RWPE2 (cell line): ENCODE results near the gene KHDRBS2.

Experiments
- ATAC-seq: fragments of 200-7000 bp; cut with Tn5 transposase; 3 replicates; pipeline ENCODE4 v1.9.1; 2021; ENCODE audit warnings: low read depth
- DNase-seq: peaks from one replicate; pipeline ENCODE4 v3.0.0-alpha.2; 2020; ENCODE audit warnings: low spot score
- H3K27ac ChIP-seq: fragments of 450-650 bp; 2 replicates; pipeline ENCODE4 v1.5.1; 2017; ENCODE audit warnings: mild to moderate bottlenecking; ENCODE audit not compliant: poor library complexity, severe bottlenecking
- H3K27me3 ChIP-seq: fragments of 250-450 bp; sonication (Bioruptor Pico); 2 replicates; pipeline ENCODE4 v1.5.1; 2021; ENCODE audit warnings: mild to moderate bottlenecking, moderate library complexity; ENCODE audit not compliant: insufficient read depth, poor library complexity, severe bottlenecking
- H3K36me3 ChIP-seq: fragments of 250-450 bp; sonication (Bioruptor Pico); 2 replicates; pipeline ENCODE4 v1.5.1; 2020; ENCODE audit warnings: low read depth, mild to moderate bottlenecking, moderate library complexity
- H3K4me1 ChIP-seq: fragments of 250-450 bp; sonication (Bioruptor Pico); 2 replicates; pipeline ENCODE4 v1.5.1; 2021; ENCODE audit warnings: mild to moderate bottlenecking, moderate library complexity; ENCODE audit not compliant: insufficient read depth, poor library complexity, severe bottlenecking
- H3K4me3 ChIP-seq: fragments of 250-450 bp; sonication (Bioruptor Pico); 2 replicates; pipeline ENCODE4 v1.5.1; 2021; ENCODE audit warnings: mild to moderate bottlenecking, moderate library complexity; ENCODE audit not compliant: severe bottlenecking
- H3K9me3 ChIP-seq: fragments of 250-450 bp; sonication (Bioruptor Pico); 2 replicates; pipeline ENCODE4 v1.5.1; 2021; ENCODE audit warnings: mild to moderate bottlenecking, moderate library complexity; ENCODE audit not compliant: severe bottlenecking
- CTCF ChIP-seq: fragments of 450-650 bp; IDR thresholded peaks from one replicate; pipeline ENCODE4 v1.5.1; 2017; ENCODE audit warnings: mild to moderate bottlenecking, moderate library complexity; ENCODE audit not compliant: poor library complexity, severe bottlenecking

Gene KHDRBS2

GRCh38 chr6:62167736-62168135 is 118.3 kb downstream of the KHDRBS2 start:
- Histone ChIP-seq H3K27me3 (no peaks in the 10 kb centered on the region), H3K4me3 (no peak overlapping the region), H3K36me3 (no peaks in the 10 kb centered on the region), H3K9me3 (no peaks in the 10 kb centered on the region), H3K27ac (no peak overlapping the region), H3K4me1 (no peaks in the 10 kb centered on the region)
- TF ChIP-seq CTCF: no peak
- DNase-seq: no peak
- ATAC-seq: no peak

- no peaks in the 10 kb centered on the region for H3K4me1 ChIP-seq
- ATAC-seq (no peak), DNase-seq (no peak)
- no peaks in the 10 kb centered on the region for H3K9me3 ChIP-seq
- no peak overlapping the region for H3K4me3 ChIP-seq
- H3K27ac ChIP-seq: no peak overlapping the region
- TF ChIP-seq CTCF: no peak
- no peaks in the 10 kb centered on the region for H3K36me3 ChIP-seq
- H3K27me3 ChIP-seq: no peaks in the 10 kb centered on the region
Observed at GRCh38 chr6:62162858-62163257, 123.2 kb downstream of the KHDRBS2 start.

- ATAC-seq (no peak), DNase-seq (no peak)
- Histone ChIP-seq H3K4me3 (no peak overlapping the region), H3K4me1 (no peaks in the 10 kb centered on the region), H3K36me3 (no peaks in the 10 kb centered on the region), H3K27ac (no peak overlapping the region), H3K27me3 (no peaks in the 10 kb centered on the region), H3K9me3 (no peaks in the 10 kb centered on the region)
- no peak for TF ChIP-seq CTCF
Observed at GRCh38 chr6:62152796-62153195, 133.2 kb downstream of the KHDRBS2 start.

- TF ChIP-seq CTCF: peak; percentile 81
- Histone ChIP-seq H3K4me1 (no peaks in the 10 kb centered on the region), H3K27ac (no peak overlapping the region), H3K9me3 (no peaks in the 10 kb centered on the region), H3K4me3 (no peak overlapping the region), H3K27me3 (no peaks in the 10 kb centered on the region), H3K36me3 (no peaks in the 10 kb centered on the region)
- no peak for DNase-seq
- ATAC-seq: peak; percentile 58
Observed at GRCh38 chr6:62150048-62150663, 135.9 kb downstream of the KHDRBS2 start.
